ENCODE results near the gene COG3. TPM values are rescaled to one million over a fixed set of nuclear protein-coding genes. Genes with fewer than 3 reads are reported as not detected.
"Not testable (repeated sequence)": the region's sequence is repeated elsewhere in the genome, so short reads cannot be mapped to it uniquely, and the experiment has no call there.

The COG3 gene
- total RNA-seq (2014; rRNA removed; shearing (Covaris generic)), result 17.7 and 30.7 TPM in 2 replicates

GRCh38 chr13:45464687-45465453 lies at the start of gene COG3:
TSS of gene COG3 (plus strand) at chr13:45464939. CDS start at chr13:45465037, 98 bp downstream.
- peak within 1 kb of the TSS; percentile 94 for H3K4me3 ChIP-seq (ENCODE audit: insufficient read depth, low read depth, low read length)
- no peaks in the 10 kb centered on the region for H3K36me3 ChIP-seq (replicated peaks; ENCODE audit: control insufficient read depth, insufficient read depth, low read length)
- peak; percentile 91 for DNase-seq
- H3K27me3 ChIP-seq (ENCODE audit: control insufficient read depth, insufficient read depth, low read length), result no peaks in the 10 kb centered on the region

- peaks cover 10% of the 10 kb centered on the region for H3K27me3 ChIP-seq (ENCODE audit: control insufficient read depth, insufficient read depth, low read length)
- no peak for DNase-seq
- H3K4me3 ChIP-seq (ENCODE audit: insufficient read depth, low read depth, low read length), result no peak overlapping the region
- no peaks in the 10 kb centered on the region for H3K36me3 ChIP-seq (replicated peaks; ENCODE audit: control insufficient read depth, insufficient read depth, low read length)
Observed at GRCh38 chr13:45415112-45415511, 49.6 kb upstream of the COG3 start.

GRCh38 chr13:45416516-45417128 lies 48.1 kb upstream of the COG3 start:
- no peaks in the 10 kb centered on the region for H3K36me3 ChIP-seq (replicated peaks; ENCODE audit: control insufficient read depth, insufficient read depth, low read length)
- no peak overlapping the region for H3K4me3 ChIP-seq (ENCODE audit: insufficient read depth, low read depth, low read length)
- DNase-seq, result no peak
- H3K27me3 ChIP-seq (ENCODE audit: control insufficient read depth, insufficient read depth, low read length), result peaks cover 10% of the 10 kb centered on the region

- Histone ChIP-seq H3K27me3 (ENCODE audit: control insufficient read depth, insufficient read depth, low read length) (peaks cover 10% of the 10 kb centered on the region), H3K4me3 (ENCODE audit: insufficient read depth, low read depth, low read length) (peak within 1 kb of the TSS; percentile 79), H3K36me3 (replicated peaks; ENCODE audit: control insufficient read depth, insufficient read depth, low read length) (no peaks in the 10 kb centered on the region)
- DNase-seq, result peak; percentile 94
Observed at GRCh38 chr13:45417790-45418534, 46.8 kb upstream of the COG3 start, which contains the start of gene SLC25A30. TSS of gene SLC25A30 (minus strand) at chr13:45418373. CDS start at chr13:45411425, 6,948 bp downstream.

GRCh38 chr13:45419389-45419788 lies 45.4 kb upstream of the COG3 start:
- not testable (repeated sequence) for H3K4me3 ChIP-seq (ENCODE audit: insufficient read depth, low read depth, low read length); DNase-seq; H3K27me3 ChIP-seq (ENCODE audit: control insufficient read depth, insufficient read depth, low read length); H3K36me3 ChIP-seq (replicated peaks; ENCODE audit: control insufficient read depth, insufficient read depth, low read length)

GRCh38 chr13:45419945-45420344 lies 44.8 kb upstream of the COG3 start:
- Histone ChIP-seq H3K27me3 (ENCODE audit: control insufficient read depth, insufficient read depth, low read length) (peaks cover 10% of the 10 kb centered on the region), H3K4me3 (ENCODE audit: insufficient read depth, low read depth, low read length) (no peak overlapping the region), H3K36me3 (replicated peaks; ENCODE audit: control insufficient read depth, insufficient read depth, low read length) (no peaks in the 10 kb centered on the region)
- no peak for DNase-seq

GRCh38 chr13:45422731-45423292 lies 41.9 kb upstream of the COG3 start:
- DNase-seq, result no peak
- peaks cover 1% of the 10 kb centered on the region; the same call in 1 of the 2 replicates for H3K27me3 ChIP-seq (ENCODE audit: control insufficient read depth, insufficient read depth, low read length)
- H3K4me3 ChIP-seq (ENCODE audit: insufficient read depth, low read depth, low read length), result no peak overlapping the region
- H3K36me3 ChIP-seq (replicated peaks; ENCODE audit: control insufficient read depth, insufficient read depth, low read length), result no peaks in the 10 kb centered on the region

- H3K4me3 ChIP-seq (ENCODE audit: insufficient read depth, low read depth, low read length); DNase-seq; H3K36me3 ChIP-seq (replicated peaks; ENCODE audit: control insufficient read depth, insufficient read depth, low read length); H3K27me3 ChIP-seq (ENCODE audit: control insufficient read depth, insufficient read depth, low read length): not testable (repeated sequence)
Observed at GRCh38 chr13:45426056-45426841, 38.5 kb upstream of the COG3 start.

GRCh38 chr13:45432737-45433380 lies 31.9 kb upstream of the COG3 start:
- Histone ChIP-seq H3K36me3 (replicated peaks; ENCODE audit: control insufficient read depth, insufficient read depth, low read length) (no peaks in the 10 kb centered on the region), H3K4me3 (ENCODE audit: insufficient read depth, low read depth, low read length) (no peak overlapping the region), H3K27me3 (ENCODE audit: control insufficient read depth, insufficient read depth, low read length) (no peaks in the 10 kb centered on the region)
- no peak for DNase-seq

- Histone ChIP-seq H3K27me3 (ENCODE audit: control insufficient read depth, insufficient read depth, low read length) (no peaks in the 10 kb centered on the region), H3K4me3 (ENCODE audit: insufficient read depth, low read depth, low read length) (no peak overlapping the region), H3K36me3 (replicated peaks; ENCODE audit: control insufficient read depth, insufficient read depth, low read length) (no peaks in the 10 kb centered on the region)
- DNase-seq, result no peak
Observed at GRCh38 chr13:45433381-45433790, 31.4 kb upstream of the COG3 start.

- no peaks in the 10 kb centered on the region for H3K36me3 ChIP-seq (replicated peaks; ENCODE audit: control insufficient read depth, insufficient read depth, low read length)
- no peaks in the 10 kb centered on the region for H3K27me3 ChIP-seq (ENCODE audit: control insufficient read depth, insufficient read depth, low read length)
- no peak overlapping the region for H3K4me3 ChIP-seq (ENCODE audit: insufficient read depth, low read depth, low read length)
- no peak for DNase-seq
Observed at GRCh38 chr13:45434556-45435371, 30.0 kb upstream of the COG3 start.

GRCh38 chr13:45436332-45436731 lies 28.4 kb upstream of the COG3 start:
- Histone ChIP-seq H3K27me3 (ENCODE audit: control insufficient read depth, insufficient read depth, low read length) (no peaks in the 10 kb centered on the region), H3K36me3 (replicated peaks; ENCODE audit: control insufficient read depth, insufficient read depth, low read length) (no peaks in the 10 kb centered on the region), H3K4me3 (ENCODE audit: insufficient read depth, low read depth, low read length) (no peak overlapping the region)
- DNase-seq, result no peak

- DNase-seq, result no peak
- no peaks in the 10 kb centered on the region for H3K36me3 ChIP-seq (replicated peaks; ENCODE audit: control insufficient read depth, insufficient read depth, low read length)
- no peak overlapping the region for H3K4me3 ChIP-seq (ENCODE audit: insufficient read depth, low read depth, low read length)
- no peaks in the 10 kb centered on the region for H3K27me3 ChIP-seq (ENCODE audit: control insufficient read depth, insufficient read depth, low read length)
Observed at GRCh38 chr13:45436953-45437352, 27.8 kb upstream of the COG3 start.
